Fibroblast of skin of left quadriceps (primary cell): Measurements from ENCODE around the gene SLC17A9.
A peak's percentile ranks its signal among the peaks of the same experiment; 100 is the strongest.

ENCODE experiments used
- DNase-seq, 2 experiments: peaks; one replicate each; pipeline ENCODE4 v3.0.0-alpha.2; 2013; ENCODE audit warnings: low read depth in 2 of 2

Gene SLC17A9

GRCh38 chr20:63002511-63002910 is 50.0 kb downstream of the SLC17A9 start:
- DNase-seq = no peak

GRCh38 chr20:63003546-63003945 is 51.0 kb downstream of the SLC17A9 start:
- DNase-seq = no peak

- DNase-seq = no peak
These were observed 52.3 kb downstream of the SLC17A9 start for GRCh38 chr20:63004607-63005364.

GRCh38 chr20:63005365-63005861 is 52.9 kb downstream of the SLC17A9 start:
- DNase-seq = no peak

GRCh38 chr20:63005862-63006539 is 53.5 kb downstream of the SLC17A9 start:
- DNase-seq = no peak

- no peak for DNase-seq
These were observed 54.2 kb downstream of the SLC17A9 start, which contains the start of gene BHLHE23 for GRCh38 chr20:63006540-63007359. BHLHE23 (minus strand) TSS chr20:63006964; CDS start chr20:63006774, 190 bp downstream.

- no peak for DNase-seq
These were observed 54.8 kb downstream of the SLC17A9 start for GRCh38 chr20:63007360-63007645.

- DNase-seq = no peak
These were observed 55.4 kb downstream of the SLC17A9 start for GRCh38 chr20:63007646-63008488.

GRCh38 chr20:63008541-63009044 is 56.1 kb downstream of the SLC17A9 start:
- no peak for DNase-seq

- peak; percentile 19 to 34 for DNase-seq
These were observed 56.8 kb downstream of the SLC17A9 start for GRCh38 chr20:63009045-63009961.

- DNase-seq = no peak
These were observed 57.7 kb downstream of the SLC17A9 start for GRCh38 chr20:63009988-63010769.

GRCh38 chr20:63011798-63012197 is 59.3 kb downstream of the SLC17A9 start:
- no peak for DNase-seq

GRCh38 chr20:63013207-63013606 is 60.7 kb downstream of the SLC17A9 start:
- DNase-seq = no peak

- DNase-seq = no peak
These were observed 61.8 kb downstream of the SLC17A9 start for GRCh38 chr20:63014287-63014686.

- DNase-seq = peak; percentile 1 to 8
These were observed 62.2 kb downstream of the SLC17A9 start for GRCh38 chr20:63014710-63015109.

- no peak for DNase-seq
These were observed 62.7 kb downstream of the SLC17A9 start for GRCh38 chr20:63015147-63015661.

- DNase-seq = no peak
These were observed 63.3 kb downstream of the SLC17A9 start for GRCh38 chr20:63015662-63016361.

- no peak for DNase-seq
These were observed 64.1 kb downstream of the SLC17A9 start for GRCh38 chr20:63016514-63017075.
